CD4-positive, alpha-beta memory T cell (primary cell): ENCODE results near the gene CTNNBL1. TPM values are rescaled to one million over a fixed set of nuclear protein-coding genes. Genes with fewer than 3 reads are reported as not detected.

Experiments
- CTCF ChIA-PET: fragments of 350-600 bp; sonication (Branson Sonifier 250); formaldehyde crosslinking; loops from one replicate; lab custom pipeline; 2021; ENCODE audit warnings: inconsistent platforms; ENCODE audit not compliant: partially characterized antibody; lab: Charles Lee
- POLR2A ChIA-PET: fragments of 350-600 bp; sonication (Branson Sonifier 250); formaldehyde crosslinking; loops from one replicate; lab custom pipeline; 2021; ENCODE audit not compliant: partially characterized antibody; lab: Charles Lee
- DNase-seq, 5 donors: peaks; one replicate each; pipeline versions ENCODE4 v3.0.0 to v3.0.0-alpha.2; 2020 to 2022; ENCODE audit warnings: mixed read lengths in 1 of 5
- H3K27ac ChIP-seq: one replicate; pipeline ENCODE4 v1.7.0; 2013; ENCODE audit warnings: low read depth, low read length
- H3K27me3 ChIP-seq: 2 replicates; pipeline ENCODE4 v1.7.0; 2013; ENCODE audit warnings: mild to moderate bottlenecking, low read length, moderate library complexity; ENCODE audit not compliant: insufficient read depth
- H3K36me3 ChIP-seq: 2 replicates; pipeline ENCODE4 v1.7.0; 2013; ENCODE audit warnings: mild to moderate bottlenecking, low read length, moderate library complexity; ENCODE audit not compliant: insufficient read depth
- H3K4me1 ChIP-seq: 2 replicates; pipeline ENCODE4 v1.7.0; 2013; ENCODE audit warnings: mild to moderate bottlenecking, low read length, moderate library complexity; ENCODE audit not compliant: insufficient read depth
- H3K4me3 ChIP-seq, 2 donors: one replicate each; pipeline ENCODE4 v1.7.0; 2013; ENCODE audit warnings: low read length in 2 of 2, mild to moderate bottlenecking in 1 of 2
- H3K9me3 ChIP-seq, 2 donors: one replicate each; pipeline ENCODE4 v1.7.0; 2013; ENCODE audit warnings: low read length in 2 of 2, control low read depth in 1 of 2; ENCODE audit not compliant: control insufficient read depth in 1 of 2
- H3K27ac Mint-ChIP-seq, 7 donors: one replicate each; pipeline ENCODE4 v1.8.0; 2020 to 2021; ENCODE audit warnings: mixed read lengths in 7 of 7, mild to moderate bottlenecking in 6 of 7, inconsistent platforms in 3 of 7, moderate library complexity in 3 of 7
- H3K27me3 Mint-ChIP-seq, 2 donors: one replicate each; pipeline ENCODE4 v1.8.0; 2020 to 2021; ENCODE audit warnings: mixed read lengths in 2 of 2
- H3K36me3 Mint-ChIP-seq, 2 donors: one replicate each; pipeline ENCODE4 v1.8.0; 2020 to 2021; ENCODE audit warnings: mixed read lengths in 2 of 2, inconsistent platforms in 1 of 2, mild to moderate bottlenecking in 1 of 2
- H3K4me1 Mint-ChIP-seq, 4 donors: one replicate each; pipeline ENCODE4 v1.8.0; 2020 to 2021; ENCODE audit warnings: mixed read lengths in 4 of 4, mild to moderate bottlenecking in 1 of 4
- H3K4me3 Mint-ChIP-seq, 8 donors: one replicate each; pipeline ENCODE4 v1.8.0; 2020 to 2021; ENCODE audit warnings: mixed read lengths in 8 of 8, mild to moderate bottlenecking in 7 of 8, moderate library complexity in 6 of 8, inconsistent platforms in 3 of 8
- H3K9me3 Mint-ChIP-seq, 8 donors: one replicate each; pipeline ENCODE4 v1.8.0; 2020 to 2021; ENCODE audit warnings: mixed read lengths in 8 of 8, mild to moderate bottlenecking in 5 of 8, inconsistent platforms in 3 of 8, moderate library complexity in 1 of 8
- intact Hi-C: fragments of 100-400 bp; cut with micrococcal nuclease; formaldehyde crosslinking; loops from one replicate; pipeline ENCODE4 v1.15.1; 2023
- polyA plus RNA-seq, 2 donors: library from polyadenylated mRNA; unstranded; fragments of 300-500 nt; fragmentation: Illumina TruSeq; gene quantifications; one replicate each; pipeline ENCODE4 v1.2.3, GENCODE V29; 2021
- total RNA-seq, 2 experiments: library from RNA; stranded (reverse); gene quantifications; one replicate each; pipeline ENCODE4 v1.2.3, GENCODE V29; 2021

The CTNNBL1 gene
- total and polyA plus RNA-seq, 4 experiments from 2014 or later: 41.5 to 104 (median 64.2) TPM

DNA sequence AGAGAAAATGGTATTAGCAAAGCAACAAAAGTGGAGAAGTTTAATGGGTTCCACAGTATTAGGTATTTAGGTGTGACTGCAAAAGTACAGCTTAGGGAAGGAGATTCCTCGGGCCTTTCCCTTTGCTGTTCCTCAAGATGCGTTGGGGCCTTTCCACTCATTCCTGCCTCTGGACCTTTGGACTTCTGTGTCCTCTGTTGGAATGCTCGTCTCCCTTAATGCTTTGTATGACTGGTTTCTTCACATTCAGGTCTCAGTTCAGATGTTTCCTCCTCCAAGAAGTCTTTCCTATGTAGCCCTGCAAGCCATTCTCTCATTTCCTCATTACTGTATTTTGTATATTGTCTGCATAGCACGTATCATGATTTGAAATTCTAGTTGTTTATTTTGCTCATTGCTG, 39.6 kb downstream of the CTNNBL1 start:
- Mint-ChIP-seq H3K27ac (no peak overlapping the region), H3K4me3 (no peak overlapping the region), H3K27me3 (no peaks in the 10 kb centered on the region), H3K4me1 (peaks cover 10 to 21% (median 12%) of the 10 kb centered on the region in 4 donors), H3K36me3 (peaks cover 42 to 52% of the 10 kb centered on the region in 2 donors), H3K9me3 (no peaks in the 10 kb centered on the region)
- H3K27me3 ChIP-seq: no peaks in the 10 kb centered on the region
- intact Hi-C loops: no loop called here
- ChIA-PET CTCF (no interaction called here), POLR2A (no interaction called here)
- no peaks in the 10 kb centered on the region for H3K4me1 ChIP-seq
- no peak overlapping the region for H3K4me3 ChIP-seq
- DNase-seq: no peak
- H3K27ac ChIP-seq: no peak overlapping the region
- H3K36me3 ChIP-seq: peaks cover 27% of the 10 kb centered on the region
- H3K9me3 ChIP-seq: no peaks in the 10 kb centered on the region

- Histone ChIP-seq H3K9me3 (no peaks in the 10 kb centered on the region), H3K4me3 (no peak overlapping the region), H3K4me1 (no peaks in the 10 kb centered on the region), H3K36me3 (peaks cover 27% of the 10 kb centered on the region), H3K27ac (no peak overlapping the region), H3K27me3 (no peaks in the 10 kb centered on the region)
- ChIA-PET CTCF (no interaction called here), POLR2A (no interaction called here)
- peaks cover 6 to 14% (median 9%) of the 10 kb centered on the region in 4 donors for H3K4me1 Mint-ChIP-seq
- DNase-seq: no peak
- H3K36me3 Mint-ChIP-seq: peaks cover 52 to 59% of the 10 kb centered on the region in 2 donors
- intact Hi-C loops: no loop called here
- no peak overlapping the region for H3K4me3 Mint-ChIP-seq
- H3K27ac Mint-ChIP-seq: no peak overlapping the region
- H3K27me3 Mint-ChIP-seq: no peaks in the 10 kb centered on the region
- no peaks in the 10 kb centered on the region for H3K9me3 Mint-ChIP-seq
Measured at GRCh38 chr20:37734228-37734985, 40.6 kb downstream of the CTNNBL1 start.

GRCh38 chr20:37735541-37735940, 41.7 kb downstream of the CTNNBL1 start:
- Mint-ChIP-seq H3K4me1 (peaks cover 0 to 11% (median 9%) of the 10 kb centered on the region in 4 donors), H3K4me3 (no peak overlapping the region), H3K9me3 (no peaks in the 10 kb centered on the region), H3K36me3 (peaks cover 56 to 67% of the 10 kb centered on the region in 2 donors), H3K27me3 (no peaks in the 10 kb centered on the region), H3K27ac (no peak overlapping the region)
- intact Hi-C loops: no loop called here
- Histone ChIP-seq H3K36me3 (peaks cover 27% of the 10 kb centered on the region), H3K27ac (no peak overlapping the region), H3K27me3 (no peaks in the 10 kb centered on the region), H3K4me1 (no peaks in the 10 kb centered on the region), H3K9me3 (no peaks in the 10 kb centered on the region), H3K4me3 (no peak overlapping the region)
- no peak for DNase-seq
- ChIA-PET POLR2A (no interaction called here), CTCF (no interaction called here)

- no peak overlapping the region for H3K4me3 Mint-ChIP-seq
- Histone ChIP-seq H3K36me3 (peaks cover 27% of the 10 kb centered on the region), H3K4me3 (no peak overlapping the region), H3K27ac (no peak overlapping the region), H3K9me3 (no peaks in the 10 kb centered on the region), H3K27me3 (no peaks in the 10 kb centered on the region), H3K4me1 (no peaks in the 10 kb centered on the region)
- peaks cover 0 to 11% (median 9%) of the 10 kb centered on the region in 4 donors for H3K4me1 Mint-ChIP-seq
- H3K36me3 Mint-ChIP-seq: peaks cover 59 to 69% of the 10 kb centered on the region in 2 donors
- H3K27me3 Mint-ChIP-seq: no peaks in the 10 kb centered on the region
- no peak overlapping the region for H3K27ac Mint-ChIP-seq
- intact Hi-C loops: no loop called here
- H3K9me3 Mint-ChIP-seq: no peaks in the 10 kb centered on the region
- ChIA-PET CTCF (no interaction called here), POLR2A (no interaction called here)
- DNase-seq: no peak
Measured at GRCh38 chr20:37736132-37736531, 42.3 kb downstream of the CTNNBL1 start.

DNA sequence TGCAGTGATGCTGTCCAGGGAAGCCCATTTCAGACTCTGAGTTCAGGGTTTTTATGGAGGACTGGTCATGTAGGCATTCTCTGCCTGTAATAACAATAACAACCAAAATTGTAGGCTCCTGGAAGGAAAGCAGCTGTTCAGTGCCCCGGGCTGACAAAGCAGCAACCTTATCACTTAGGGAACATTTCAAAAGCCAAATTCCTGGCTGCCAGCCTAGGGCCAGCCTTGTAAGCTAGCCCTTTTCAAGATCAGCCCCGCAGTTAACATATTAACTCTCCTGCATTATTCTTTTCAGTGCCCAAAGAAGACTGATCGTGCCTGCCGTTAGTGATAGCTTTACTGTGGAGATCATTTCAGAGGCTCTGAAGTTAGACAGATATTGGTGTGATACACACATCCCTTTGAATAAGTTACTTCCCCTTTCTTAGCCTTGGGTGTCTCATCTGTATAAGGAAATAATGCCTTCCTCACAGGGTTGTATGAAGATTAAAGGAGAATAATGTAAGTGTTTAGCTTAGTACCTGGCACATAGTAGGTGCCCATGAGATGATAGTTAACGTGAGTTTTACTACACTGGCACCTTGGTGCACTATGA, 44.1 kb downstream of the CTNNBL1 start:
- H3K4me3 Mint-ChIP-seq: no peak overlapping the region
- H3K4me3 ChIP-seq: no peak overlapping the region
- H3K9me3 Mint-ChIP-seq: no peaks in the 10 kb centered on the region
- H3K27me3 Mint-ChIP-seq: no peaks in the 10 kb centered on the region
- H3K9me3 ChIP-seq: no peaks in the 10 kb centered on the region
- peaks cover 24% of the 10 kb centered on the region for H3K36me3 ChIP-seq
- intact Hi-C loops: no loop called here
- no peaks in the 10 kb centered on the region for H3K4me1 ChIP-seq
- peaks cover 0 to 7% (median 5%) of the 10 kb centered on the region in 4 donors for H3K4me1 Mint-ChIP-seq
- H3K27ac ChIP-seq: no peak overlapping the region
- no peak for DNase-seq
- H3K27ac Mint-ChIP-seq: no peak overlapping the region
- H3K36me3 Mint-ChIP-seq: peaks cover 49 to 62% of the 10 kb centered on the region in 2 donors
- ChIA-PET CTCF (interaction anchor here (0.6 kb wide), 1 partner anchor 468 kb away, joined by 3 read pairs; no protein-coding TSS in a partner anchor), POLR2A (no interaction called here)
- H3K27me3 ChIP-seq: no peaks in the 10 kb centered on the region

GRCh38 chr20:37741055-37741454, 47.2 kb downstream of the CTNNBL1 start:
- no peaks in the 10 kb centered on the region for H3K9me3 ChIP-seq
- H3K36me3 Mint-ChIP-seq: peaks cover 47 to 51% of the 10 kb centered on the region in 2 donors

GRCh38 chr20:37741570-37741969, 47.7 kb downstream of the CTNNBL1 start:
- Mint-ChIP-seq H3K9me3 (no peaks in the 10 kb centered on the region), H3K36me3 (peaks cover 49 to 54% of the 10 kb centered on the region in 2 donors), H3K4me3 (no peak overlapping the region), H3K4me1 (peaks cover 0 to 24% (median 19%) of the 10 kb centered on the region in 4 donors), H3K27me3 (no peaks in the 10 kb centered on the region), H3K27ac (no peak overlapping the region)
- ChIA-PET POLR2A (no interaction called here), CTCF (no interaction called here)
- Histone ChIP-seq H3K4me3 (no peak overlapping the region), H3K9me3 (no peaks in the 10 kb centered on the region), H3K27me3 (no peaks in the 10 kb centered on the region), H3K36me3 (peaks cover 15% of the 10 kb centered on the region), H3K27ac (no peak overlapping the region), H3K4me1 (no peaks in the 10 kb centered on the region)
- intact Hi-C loops: no loop called here
- DNase-seq: no peak

More at GRCh38 chr20:37741055-37741454, 47.2 kb downstream of the CTNNBL1 start:
- Mint-ChIP-seq H3K4me1 (peaks cover 0 to 24% (median 16%) of the 10 kb centered on the region in 4 donors), H3K27ac (no peak overlapping the region), H3K27me3 (no peaks in the 10 kb centered on the region), H3K4me3 (no peak overlapping the region), H3K9me3 (no peaks in the 10 kb centered on the region)
- Histone ChIP-seq H3K27ac (no peak overlapping the region), H3K36me3 (peaks cover 10% of the 10 kb centered on the region), H3K4me3 (no peak overlapping the region), H3K27me3 (no peaks in the 10 kb centered on the region), H3K4me1 (no peaks in the 10 kb centered on the region)
- POLR2A ChIA-PET: no interaction called here
- intact Hi-C loops: no loop called here
- no peak for DNase-seq
- CTCF ChIA-PET: no interaction called here
